Forelimb muscle (tissue), 1 donor: ENCODE measurements around the gene CHDH. TPM values are rescaled to one million over a fixed set of nuclear protein-coding genes. Genes with fewer than 3 reads are reported as not detected.

ENCODE experiments used
- DNase-seq: peaks from one replicate; pipeline ENCODE4 v3.0.0-alpha.2; 2013; ENCODE audit warnings: low read depth
- polyA plus RNA-seq: library from polyadenylated mRNA; unstranded; fragments of 120-200 nt; gene quantifications from one replicate; pipeline ENCODE4 v1.2.1, GENCODE V29; 2013; ENCODE audit not compliant: insufficient read length

The CHDH gene
- polyA plus RNA-seq, 1 donor: 1.00 TPM

DNA sequence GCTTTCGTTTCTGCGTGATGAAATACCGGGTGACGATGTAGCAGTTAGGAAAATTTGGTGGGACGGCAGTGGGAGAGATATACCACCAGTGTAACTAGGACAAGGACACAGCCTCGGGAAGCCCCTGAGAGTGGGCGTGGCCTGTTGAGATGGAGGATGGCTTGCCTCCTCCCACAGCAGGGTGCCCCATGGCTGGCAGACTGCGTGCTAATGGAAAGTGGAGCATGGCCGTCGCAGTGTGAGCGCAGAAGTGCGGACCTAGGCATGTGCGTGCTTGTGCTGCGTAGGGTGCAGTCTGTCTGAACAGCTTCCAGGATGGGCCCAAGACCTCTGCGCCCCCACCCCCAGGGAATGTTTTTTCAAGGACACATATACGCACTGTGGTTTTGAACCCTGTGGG lies 56.8 kb downstream of the CHDH start:
- no peak for DNase-seq

DNA sequence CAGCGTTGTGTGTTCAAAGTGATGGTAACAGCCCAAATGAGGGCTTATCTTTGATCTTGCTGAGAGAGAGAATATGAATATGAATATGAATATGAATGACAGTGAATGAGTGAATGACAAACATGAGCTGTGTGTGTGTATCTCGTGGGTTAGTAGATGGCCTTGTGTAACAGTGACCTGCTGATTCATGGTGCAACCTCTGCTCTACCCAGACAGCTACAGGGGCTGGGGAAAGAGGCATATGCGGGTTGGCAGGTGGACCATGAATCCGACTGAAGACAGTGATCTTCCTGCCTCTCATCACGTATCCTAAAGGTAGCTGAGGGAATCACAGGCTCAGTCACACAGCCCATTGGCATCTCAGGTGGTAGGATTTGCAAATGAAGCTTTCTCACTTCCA lies 58.2 kb downstream of the CHDH start:
- DNase-seq: no peak

DNA sequence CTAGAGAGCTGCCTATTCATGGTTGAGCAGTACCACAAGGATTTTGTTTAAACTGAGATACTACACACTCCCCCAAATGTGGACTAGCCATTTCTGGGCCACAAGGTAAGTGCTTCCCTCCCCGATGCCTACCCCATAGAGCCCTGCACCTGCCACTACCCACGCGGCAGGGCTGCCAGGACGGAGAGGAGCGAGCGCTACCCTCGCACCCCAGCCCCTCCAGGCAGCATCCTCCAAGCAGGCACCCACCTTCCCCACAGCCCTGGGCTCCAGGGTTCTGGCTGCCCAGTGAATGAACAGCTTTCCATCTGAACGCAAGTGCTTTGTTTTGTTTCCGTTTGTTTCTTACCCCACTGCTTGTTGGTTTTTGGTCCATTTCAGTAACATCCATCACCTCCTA lies 59.2 kb downstream of the CHDH start:
- DNase-seq: no peak

DNA sequence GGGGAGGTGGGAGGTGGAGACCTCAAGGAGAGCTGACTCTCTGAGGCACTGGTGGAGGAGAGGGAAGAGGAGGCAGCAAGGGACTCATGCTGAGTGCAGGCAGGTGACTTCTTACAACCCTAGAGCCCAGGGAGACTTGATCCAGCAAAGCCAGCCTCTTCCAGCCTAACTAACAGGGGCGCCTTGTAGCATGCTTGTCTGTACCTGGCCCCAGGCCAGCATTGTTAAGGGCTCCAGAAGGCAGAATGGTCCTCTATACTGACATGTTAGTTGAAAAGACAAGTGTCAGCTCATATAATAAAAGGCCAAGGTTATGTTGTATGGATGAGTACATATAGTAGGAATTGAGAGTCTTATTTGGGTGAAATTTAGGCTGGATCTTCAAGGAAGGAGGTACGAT lies 65.4 kb downstream of the CHDH start:
- DNase-seq: no peak

DNA sequence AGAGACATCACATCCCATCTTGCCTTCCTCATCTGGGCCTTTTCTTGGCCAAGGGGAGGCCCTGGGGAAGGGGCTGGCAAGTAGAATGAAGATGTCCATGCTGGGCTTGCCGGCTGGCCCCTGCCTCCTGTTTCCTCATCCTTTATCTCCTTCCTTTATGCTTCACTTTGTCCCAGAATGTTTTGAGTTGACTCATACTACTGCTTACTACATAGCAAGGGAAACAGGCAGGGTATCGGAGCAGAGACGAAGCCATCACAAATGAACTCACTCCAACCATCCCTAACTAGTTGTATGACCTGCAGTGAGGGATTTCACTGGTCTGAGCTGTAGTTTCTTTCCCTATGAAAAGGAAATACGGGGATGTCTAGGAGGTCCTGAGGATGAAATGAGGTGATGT lies 66.0 kb downstream of the CHDH start:
- no peak for DNase-seq

DNA sequence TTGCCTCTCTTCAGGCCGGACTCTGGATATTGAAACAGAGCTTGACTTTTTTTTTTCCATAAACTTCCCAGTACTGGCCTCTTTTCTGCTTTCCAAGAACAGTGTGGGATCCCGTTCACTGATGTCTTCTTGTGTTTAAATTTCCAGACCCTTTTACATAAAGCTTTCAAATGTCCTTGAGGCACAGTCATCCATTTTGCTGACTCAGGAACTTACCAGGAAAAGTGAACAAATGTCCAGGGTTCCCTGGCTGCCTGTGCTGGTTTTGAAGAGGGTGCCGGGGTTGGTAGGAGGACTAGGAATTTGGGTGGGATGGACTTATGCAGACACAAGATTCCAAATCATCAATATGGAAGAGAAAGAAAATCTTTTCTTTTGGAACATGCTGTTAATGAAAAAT lies 68.1 kb downstream of the CHDH start:
- no peak for DNase-seq

DNA sequence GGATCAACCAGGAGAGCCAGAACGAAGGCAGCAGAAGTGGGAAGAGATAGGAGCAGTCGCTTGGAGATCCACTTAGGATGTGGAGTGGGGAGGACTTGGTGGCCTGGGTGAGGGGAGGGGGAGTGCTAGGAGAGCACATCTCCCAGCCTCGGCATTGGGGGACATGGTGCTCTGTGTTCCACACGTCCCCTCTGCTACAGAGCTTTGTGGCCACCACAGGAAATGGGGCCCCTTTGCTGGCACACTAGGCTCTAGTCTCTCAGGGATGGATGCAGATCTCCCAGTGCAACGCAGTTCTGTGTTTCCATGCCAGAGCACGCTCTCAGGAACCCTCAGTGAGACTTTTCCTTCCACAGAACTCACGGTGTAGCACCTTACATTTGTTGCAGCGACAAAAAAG lies 68.8 kb downstream of the CHDH start:
- DNase-seq: no peak

DNA sequence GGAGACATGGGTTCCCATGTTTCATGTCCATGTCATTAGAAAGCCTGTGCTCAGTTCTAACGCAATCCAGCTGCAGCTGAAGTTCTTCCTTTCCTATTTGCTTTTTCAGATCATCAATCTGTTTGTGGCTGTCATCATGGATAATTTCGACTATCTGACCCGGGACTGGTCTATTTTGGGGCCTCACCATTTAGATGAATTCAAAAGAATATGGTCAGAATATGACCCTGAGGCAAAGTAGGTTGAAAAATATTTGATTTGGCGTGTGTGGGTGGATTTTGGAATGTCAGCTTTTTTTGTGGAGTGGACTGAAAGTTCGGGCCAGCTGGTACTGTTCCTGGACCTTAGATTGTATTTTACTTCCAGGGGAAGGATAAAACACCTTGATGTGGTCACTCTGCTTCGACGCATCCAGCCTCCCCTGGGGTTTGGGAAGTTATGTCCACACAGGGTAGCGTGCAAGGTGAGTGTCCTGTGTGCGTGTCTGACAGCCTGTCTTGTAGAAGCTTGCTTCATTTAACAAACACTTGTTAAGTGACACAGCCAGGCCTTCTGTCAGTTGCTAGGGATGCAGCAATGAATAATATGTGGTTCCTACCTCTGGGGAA lies 69.6 kb downstream of the CHDH start:
- no peak for DNase-seq

DNA sequence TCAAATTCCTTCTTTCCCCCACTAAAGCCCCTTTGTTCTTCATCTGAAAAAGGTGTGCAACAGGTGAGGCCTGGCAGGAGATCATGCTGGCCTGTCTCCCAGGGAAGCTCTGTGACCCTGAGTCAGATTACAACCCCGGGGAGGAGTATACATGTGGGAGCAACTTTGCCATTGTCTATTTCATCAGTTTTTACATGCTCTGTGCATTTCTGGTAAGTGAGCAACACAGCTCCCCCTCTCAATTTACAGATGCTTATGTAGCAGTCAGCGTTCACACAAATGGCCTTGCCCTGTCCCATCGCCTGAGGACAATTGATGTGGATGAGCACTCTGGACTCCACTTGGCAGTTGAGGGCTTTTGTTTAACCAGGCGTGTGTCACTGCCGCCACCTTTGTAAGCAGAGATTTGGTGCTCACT lies 70.4 kb downstream of the CHDH start:
- DNase-seq: no peak

DNA sequence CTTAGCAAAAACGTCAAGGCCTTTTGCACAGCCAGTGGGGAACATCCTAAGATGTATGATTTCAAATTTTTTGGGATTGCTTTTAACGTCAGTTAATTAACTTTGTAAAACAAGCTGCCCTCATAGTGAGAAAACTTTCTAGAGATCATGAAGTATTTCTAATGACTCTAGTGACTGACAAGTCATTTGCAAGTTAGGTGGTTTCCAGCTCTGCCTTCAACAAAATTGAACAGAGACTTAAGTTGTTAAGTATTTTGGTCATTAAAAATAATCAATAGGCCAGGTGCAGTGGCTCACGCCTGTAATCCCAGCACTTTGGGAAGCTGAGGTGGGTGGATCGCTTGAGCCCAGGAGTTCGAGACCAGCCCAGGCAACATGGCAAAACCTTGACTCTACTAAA lies 71.2 kb downstream of the CHDH start:
- no peak for DNase-seq

DNA sequence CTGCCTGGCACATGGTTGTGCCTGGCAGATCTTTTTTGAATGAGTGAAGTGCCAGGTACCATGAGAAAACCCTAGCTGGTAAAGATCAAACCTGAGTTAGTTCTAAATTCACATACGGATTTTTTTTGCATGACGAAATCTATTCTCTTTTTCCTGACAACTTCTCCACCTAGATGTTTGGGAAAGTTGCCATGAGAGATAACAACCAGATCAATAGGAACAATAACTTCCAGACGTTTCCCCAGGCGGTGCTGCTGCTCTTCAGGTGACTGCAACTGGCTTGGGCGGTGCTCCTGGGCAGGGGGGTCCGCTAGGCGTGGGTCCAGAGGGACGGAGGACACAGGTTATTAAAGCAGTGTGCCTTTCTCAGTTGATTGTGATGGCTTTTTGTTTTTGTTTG lies 71.8 kb downstream of the CHDH start:
- DNase-seq: no peak

DNA sequence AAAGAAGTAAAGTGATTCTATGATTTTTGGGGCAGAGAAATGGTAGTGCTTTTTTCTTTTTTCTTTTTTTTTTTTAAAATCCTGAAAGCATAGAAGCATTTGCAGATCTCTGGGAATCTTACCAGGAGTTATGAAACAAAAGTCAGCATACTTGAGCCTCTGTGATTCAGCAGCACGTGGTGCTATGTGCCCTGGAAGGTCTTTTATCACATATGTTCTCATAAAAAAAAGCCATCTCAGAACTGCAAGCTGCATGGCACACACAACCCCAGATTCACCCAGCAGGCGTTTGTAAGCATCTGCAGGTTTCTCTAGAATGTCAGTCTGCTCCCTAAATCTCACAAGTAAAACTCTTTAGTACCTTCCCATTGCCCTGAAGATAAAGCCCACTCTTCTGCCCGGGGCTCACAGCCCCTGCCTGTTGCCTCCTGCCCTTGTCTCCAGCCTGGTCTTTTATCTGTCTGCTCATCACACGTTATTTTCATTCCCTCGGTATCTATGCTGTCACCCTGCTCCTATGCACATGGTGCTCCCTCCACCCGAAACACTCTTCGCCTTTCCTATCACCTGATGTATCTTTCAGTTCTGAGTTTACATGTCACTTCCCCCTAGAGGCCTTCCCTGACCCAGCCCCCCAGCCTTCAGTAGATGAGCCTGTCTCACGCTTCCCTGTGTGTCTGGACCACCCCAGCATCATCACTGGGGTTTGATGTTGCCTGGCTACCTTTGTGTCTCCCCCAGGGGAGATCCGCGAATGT lies 72.4 kb downstream of the CHDH start:
- peak; percentile 25 for DNase-seq

DNA sequence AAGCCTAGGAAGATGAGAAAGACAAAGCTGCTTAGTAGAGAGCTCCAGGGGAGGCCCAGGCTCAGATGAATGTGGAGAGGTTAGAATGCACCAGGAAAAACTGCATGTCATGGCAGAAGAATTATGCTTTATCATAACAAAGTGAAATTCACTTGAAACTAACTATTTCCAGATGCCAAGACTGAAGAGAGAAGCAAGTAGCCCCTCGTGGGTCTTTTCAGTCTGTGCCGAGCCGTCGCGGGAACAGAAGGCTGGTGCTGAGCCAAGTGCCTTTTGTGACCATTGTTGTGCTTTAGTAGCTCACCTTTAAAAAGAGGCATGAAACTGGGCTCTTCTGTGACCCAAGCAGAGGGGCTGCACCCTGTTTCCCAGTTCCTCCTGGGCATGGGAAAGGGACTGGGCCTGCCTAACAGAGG lies 73.2 kb downstream of the CHDH start:
- DNase-seq: no peak

DNA sequence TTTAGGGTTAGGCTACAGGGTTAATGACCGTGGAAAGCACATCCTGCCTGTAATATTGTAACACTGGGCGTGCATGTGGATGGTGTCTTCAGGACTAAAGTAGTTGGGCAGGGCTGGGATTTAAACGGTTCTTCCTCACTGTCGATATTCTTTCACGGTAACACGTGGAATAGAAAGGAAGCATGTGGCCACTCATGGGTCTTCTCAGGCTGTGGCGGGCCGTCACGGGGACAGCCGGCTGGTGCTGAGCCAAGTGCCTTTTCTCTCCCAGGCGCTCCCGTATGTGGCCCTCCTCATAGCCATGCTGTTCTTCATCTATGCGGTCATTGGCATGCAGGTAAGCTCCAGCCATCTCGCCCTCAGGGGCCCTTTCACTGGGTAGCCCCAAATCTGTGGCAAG lies 73.7 kb downstream of the CHDH start:
- DNase-seq: no peak

DNA sequence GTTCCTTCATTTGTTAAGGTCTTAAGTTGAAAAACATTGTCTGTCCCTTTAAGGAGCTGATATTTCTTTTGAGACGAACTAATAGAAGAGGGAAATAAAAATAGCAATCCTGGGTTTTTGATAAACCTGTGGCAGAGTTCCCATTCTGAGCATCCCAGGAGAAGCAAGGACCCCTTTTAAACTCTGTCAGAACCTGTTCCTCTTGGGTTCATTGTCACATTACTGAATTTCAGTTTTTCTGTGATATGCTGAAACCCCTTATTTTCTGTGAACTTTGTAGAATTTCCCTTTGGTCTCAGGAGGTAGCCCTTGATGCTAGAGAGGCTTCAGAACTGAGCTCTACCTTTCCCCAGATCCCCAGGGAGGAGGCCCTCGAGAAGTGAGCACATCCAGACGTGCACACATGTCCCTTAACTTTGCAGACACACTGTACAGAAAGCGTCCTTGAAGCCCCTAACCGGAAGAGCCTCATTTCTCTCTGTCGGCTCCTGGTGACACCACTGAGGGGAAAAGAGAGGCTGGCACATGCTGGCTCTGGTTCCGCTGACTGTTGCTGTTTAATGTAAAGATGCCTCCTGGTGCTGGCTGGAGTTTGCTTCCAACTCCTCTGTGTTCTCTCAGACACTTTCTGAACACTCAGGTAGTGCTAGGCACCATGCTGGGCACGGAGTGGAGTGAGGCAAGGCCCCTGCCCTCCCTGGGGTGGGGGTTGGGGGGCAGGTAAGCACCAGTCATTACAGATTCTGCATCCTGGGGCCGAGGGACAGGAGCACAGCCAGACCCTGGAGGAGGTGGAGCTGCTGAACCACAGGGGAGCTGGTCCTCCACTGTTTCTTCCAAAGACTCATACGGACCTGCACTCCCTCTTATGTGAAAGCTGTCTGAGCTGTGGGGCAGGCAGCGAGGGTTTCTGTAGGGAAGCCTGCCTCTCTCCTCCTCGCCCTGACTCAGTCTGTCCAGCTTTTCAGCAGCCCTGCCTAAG lies 77.5 kb downstream of the CHDH start:
- DNase-seq: no peak

DNA sequence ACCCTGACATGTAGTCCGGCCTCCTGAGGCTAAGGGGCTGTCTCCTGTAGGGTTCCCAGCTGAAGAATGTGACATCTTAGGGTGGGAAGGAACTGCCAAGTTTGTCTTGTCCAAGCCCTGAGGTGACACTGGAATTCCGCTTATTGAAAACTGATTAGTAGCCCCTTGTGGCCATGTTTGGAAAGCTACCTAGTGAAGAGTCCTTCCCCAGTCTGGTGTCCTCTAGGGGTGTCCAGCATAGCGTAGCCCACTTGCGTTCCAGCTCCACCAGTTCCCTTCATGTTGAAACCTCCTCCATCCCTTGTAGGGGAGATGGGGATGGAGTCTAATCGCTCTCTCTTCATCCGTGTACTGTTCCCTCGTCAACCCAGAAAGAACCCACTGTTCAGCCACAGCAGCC lies 79.5 kb downstream of the CHDH start:
- no peak for DNase-seq

DNA sequence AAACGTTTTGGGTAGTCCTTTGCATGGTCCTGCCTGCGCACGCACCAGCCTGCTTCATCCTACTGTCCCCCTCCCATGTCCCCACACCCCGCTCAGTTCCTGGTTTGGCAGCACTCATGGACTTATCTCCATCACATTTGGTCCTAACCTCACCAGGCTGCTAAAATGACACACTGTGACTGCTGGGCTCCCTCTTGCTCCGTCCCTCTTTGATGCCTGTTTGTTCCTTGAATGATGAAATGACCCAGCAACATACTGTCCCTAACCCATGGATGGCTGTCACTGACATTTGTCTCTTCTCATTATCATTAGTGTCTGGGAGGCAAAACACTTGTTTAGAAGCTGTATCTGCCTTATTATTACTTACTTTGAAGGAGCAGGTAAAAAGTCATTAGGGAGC lies 80.5 kb downstream of the CHDH start:
- no peak for DNase-seq

DNA sequence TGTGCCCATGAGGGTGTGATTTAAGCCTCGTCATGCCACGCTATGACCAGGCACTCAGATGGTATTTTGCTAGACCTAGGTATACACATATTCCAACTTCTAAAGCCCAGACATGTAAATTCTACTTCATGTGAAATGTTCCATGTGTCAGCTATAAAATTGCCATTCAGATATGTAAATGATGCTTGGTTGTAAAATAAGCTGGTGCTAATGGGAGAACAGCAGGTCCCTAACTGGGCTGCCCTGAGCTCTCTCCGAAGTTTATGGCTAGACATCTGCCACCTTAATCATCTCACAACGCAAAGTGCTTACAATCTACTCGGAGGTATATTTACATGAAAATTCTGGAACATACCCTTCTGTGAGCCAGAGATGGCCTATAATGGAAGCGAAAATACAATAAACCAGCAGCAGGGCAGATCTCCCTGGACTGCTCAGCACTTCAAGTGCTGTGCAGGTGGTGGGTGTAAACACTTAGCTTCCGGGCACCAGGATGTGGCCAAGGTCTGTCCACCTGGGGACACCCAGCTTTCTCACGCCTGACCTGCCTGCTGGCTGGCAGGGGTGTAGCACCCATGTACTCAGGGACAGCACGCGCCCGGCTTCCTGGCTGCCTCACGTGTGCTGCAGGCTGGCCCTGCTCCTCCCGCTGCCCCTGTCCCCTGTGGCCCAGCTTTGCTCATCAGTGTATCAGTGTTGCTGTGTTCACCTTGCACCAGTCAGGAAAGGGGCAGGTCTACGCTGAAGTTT lies 82.0 kb downstream of the CHDH start:
- no peak for DNase-seq

DNA sequence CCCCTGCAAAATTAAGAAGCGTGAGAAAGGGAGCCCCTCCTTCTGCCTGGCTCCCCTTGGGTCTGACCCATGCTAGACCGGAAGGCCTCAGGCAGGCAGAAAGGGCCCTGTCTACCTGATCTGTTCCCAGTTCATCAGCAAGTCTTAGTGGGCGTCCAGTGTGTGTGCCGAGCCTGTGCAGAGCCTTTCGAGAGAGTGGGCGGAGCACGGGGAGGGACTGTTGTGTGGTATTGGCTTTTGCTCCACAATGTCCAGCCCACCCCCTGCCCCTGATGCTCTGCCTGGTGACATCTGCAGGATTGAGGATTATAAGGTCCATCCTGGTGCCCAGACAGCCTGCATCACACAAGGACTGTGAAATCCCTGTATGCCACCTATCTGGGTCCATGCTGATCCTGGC lies 82.9 kb downstream of the CHDH start:
- DNase-seq: no peak
